ENCODE results near the gene SOX13.
A peak's percentile ranks its signal among the peaks of the same experiment; 100 is the strongest.

Gene SOX13

GRCh38 chr1:204105131-204105515 is 32.2 kb downstream of the SOX13 start:
- no peak for DNase-seq (ENCODE audit: low read depth in 2 of 3, low spot score in 1 of 3)

GRCh38 chr1:204106825-204107224 is 33.9 kb downstream of the SOX13 start:
- no peak for DNase-seq (ENCODE audit: low read depth in 2 of 3, low spot score in 1 of 3)

- no peak for DNase-seq (ENCODE audit: low read depth in 2 of 3, low spot score in 1 of 3)
Observed at GRCh38 chr1:204107892-204108291, 35.0 kb downstream of the SOX13 start.

GRCh38 chr1:204108312-204109141 is 35.6 kb downstream of the SOX13 start:
- DNase-seq (ENCODE audit: low read depth in 2 of 3, low spot score in 1 of 3), result no peak

- DNase-seq (ENCODE audit: low read depth in 2 of 3, low spot score in 1 of 3), result no peak
Observed at GRCh38 chr1:204110894-204111633, 38.1 kb downstream of the SOX13 start.

- DNase-seq (ENCODE audit: low read depth in 2 of 3, low spot score in 1 of 3), result no peak
Observed at GRCh38 chr1:204112876-204113730, 40.2 kb downstream of the SOX13 start.

- no peak for DNase-seq (ENCODE audit: low read depth in 2 of 3, low spot score in 1 of 3)
Observed at GRCh38 chr1:204113896-204114295, 41.0 kb downstream of the SOX13 start.

GRCh38 chr1:204114606-204115005 is 41.7 kb downstream of the SOX13 start:
- DNase-seq (ENCODE audit: low read depth in 2 of 3, low spot score in 1 of 3), result no peak

- no peak for DNase-seq (ENCODE audit: low read depth in 2 of 3, low spot score in 1 of 3)
Observed at GRCh38 chr1:204115116-204115515, 42.2 kb downstream of the SOX13 start.

- no peak for DNase-seq (ENCODE audit: low read depth in 2 of 3, low spot score in 1 of 3)
Observed at GRCh38 chr1:204116539-204116938, 43.6 kb downstream of the SOX13 start.

- DNase-seq (ENCODE audit: low read depth in 2 of 3, low spot score in 1 of 3), result no peak
Observed at GRCh38 chr1:204121840-204122555, 49.1 kb downstream of the SOX13 start.

GRCh38 chr1:204123376-204123775 is 50.5 kb downstream of the SOX13 start:
- DNase-seq (ENCODE audit: low read depth in 2 of 3, low spot score in 1 of 3), result no peak

GRCh38 chr1:204124639-204125038 is 51.7 kb downstream of the SOX13 start:
- DNase-seq (ENCODE audit: low read depth in 2 of 3, low spot score in 1 of 3), result no peak

- no peak for DNase-seq (ENCODE audit: low read depth in 2 of 3, low spot score in 1 of 3)
Observed at GRCh38 chr1:204125759-204126351, 52.9 kb downstream of the SOX13 start.

GRCh38 chr1:204126386-204126785 is 53.5 kb downstream of the SOX13 start:
- no peak for DNase-seq (ENCODE audit: low read depth in 2 of 3, low spot score in 1 of 3)

GRCh38 chr1:204126956-204127355 is 54.0 kb downstream of the SOX13 start:
- DNase-seq (ENCODE audit: low read depth in 2 of 3, low spot score in 1 of 3), result no peak

GRCh38 chr1:204127597-204128242 is 54.8 kb downstream of the SOX13 start:
- DNase-seq (ENCODE audit: low read depth in 2 of 3, low spot score in 1 of 3), result no peak

- no peak for DNase-seq (ENCODE audit: low read depth in 2 of 3, low spot score in 1 of 3)
Observed at GRCh38 chr1:204128464-204128963, 55.6 kb downstream of the SOX13 start.

GRCh38 chr1:204128964-204129896 is 56.3 kb downstream of the SOX13 start:
- peak; percentile 21 to 62 (median 53) for DNase-seq (ENCODE audit: low read depth in 2 of 3, low spot score in 1 of 3)
